ENCODE results near the gene APLP2. TPM values are rescaled to one million over a fixed set of nuclear protein-coding genes. Genes with fewer than 3 reads are reported as not detected.

APLP2 gene
- total RNA-seq, 6 experiments from 2014 or later = 333 to 490 (median 458) TPM

GRCh38 chr11:130095326-130095725 lies 25.6 kb downstream of the APLP2 start:
- Mint-ChIP-seq H3K4me1 (ENCODE audit: low read depth) (peaks cover 24% of the 10 kb centered on the region), H3K27me3 (ENCODE audit: insufficient read depth) (peaks cover 8% of the 10 kb centered on the region; the same call in 1 of the 2 replicates), H3K27ac (no peak overlapping the region), H3K9me3 (no peaks in the 10 kb centered on the region), H3K36me3 (ENCODE audit: low read depth) (peaks cover 31% of the 10 kb centered on the region), H3K4me3 (no peak overlapping the region)
- DNase-seq = no peak
- no peak for TF ChIP-seq CTCF (IDR thresholded peaks at IDR 0.05)

- Mint-ChIP-seq H3K36me3 (ENCODE audit: low read depth) (peaks cover 38% of the 10 kb centered on the region), H3K4me1 (ENCODE audit: low read depth) (peaks cover 24% of the 10 kb centered on the region), H3K27ac (no peak overlapping the region)
Measured at GRCh38 chr11:130096042-130096441, 26.3 kb downstream of the APLP2 start.

GRCh38 chr11:130096823-130097222 lies 27.1 kb downstream of the APLP2 start:
- peaks cover 38% of the 10 kb centered on the region for H3K36me3 Mint-ChIP-seq (ENCODE audit: low read depth)
- H3K27me3 Mint-ChIP-seq (ENCODE audit: insufficient read depth) = peaks cover 8% of the 10 kb centered on the region; the same call in 1 of the 2 replicates
- peaks cover 27% of the 10 kb centered on the region for H3K4me1 Mint-ChIP-seq (ENCODE audit: low read depth)
- no peak overlapping the region for H3K27ac Mint-ChIP-seq
- DNase-seq = no peak
- H3K4me3 Mint-ChIP-seq = no peak overlapping the region
- no peak for TF ChIP-seq CTCF (IDR thresholded peaks at IDR 0.05)
- H3K9me3 Mint-ChIP-seq = no peaks in the 10 kb centered on the region

More at GRCh38 chr11:130096042-130096441, 26.3 kb downstream of the APLP2 start:
- no peak for TF ChIP-seq CTCF (IDR thresholded peaks at IDR 0.05)
- no peak for DNase-seq
- Mint-ChIP-seq H3K4me3 (no peak overlapping the region), H3K27me3 (ENCODE audit: insufficient read depth) (peaks cover 8% of the 10 kb centered on the region; the same call in 1 of the 2 replicates), H3K9me3 (no peaks in the 10 kb centered on the region)

- Mint-ChIP-seq H3K27ac (no peak overlapping the region), H3K27me3 (ENCODE audit: insufficient read depth) (peaks cover 8% of the 10 kb centered on the region; the same call in 1 of the 2 replicates), H3K4me1 (ENCODE audit: low read depth) (peaks cover 32% of the 10 kb centered on the region), H3K4me3 (no peak overlapping the region), H3K9me3 (no peaks in the 10 kb centered on the region), H3K36me3 (ENCODE audit: low read depth) (peaks cover 38% of the 10 kb centered on the region)
- DNase-seq = no peak
- TF ChIP-seq CTCF (IDR thresholded peaks at IDR 0.05) = no peak
Measured at GRCh38 chr11:130097285-130097684, 27.6 kb downstream of the APLP2 start.

- Mint-ChIP-seq H3K27me3 (ENCODE audit: insufficient read depth) (peaks cover 8% of the 10 kb centered on the region; the same call in 1 of the 2 replicates), H3K9me3 (no peaks in the 10 kb centered on the region), H3K36me3 (ENCODE audit: low read depth) (peaks cover 32% of the 10 kb centered on the region), H3K27ac (no peak overlapping the region), H3K4me3 (no peak overlapping the region), H3K4me1 (ENCODE audit: low read depth) (peaks cover 49% of the 10 kb centered on the region)
- no peak for TF ChIP-seq CTCF (IDR thresholded peaks at IDR 0.05)
- DNase-seq = no peak
Measured at GRCh38 chr11:130099356-130099755, 29.7 kb downstream of the APLP2 start.

All from HFFc6 (cell line).